HG02981 (cell line): ENCODE data around the gene ZNF626.
"Not testable (repeated sequence)": the region's sequence is repeated elsewhere in the genome, so short reads cannot be mapped to it uniquely, and the experiment has no call there.

ENCODE experiments used
- ATAC-seq: cut with Tn5 transposase; IDR thresholded peaks from one replicate; pipeline ENCODE4 v1.9.1; 2021; ENCODE audit warnings: mild to moderate bottlenecking, moderate library complexity; ENCODE audit not compliant: unreplicated experiment

ZNF626 gene

GRCh38 chr19:20661150-20661819 is at the start of gene ZNF626:
Gene ZNF626, minus strand, starts transcription at chr19:20661571. Its CDS starts 125 bp downstream, at chr19:20661446.
- ATAC-seq = peak; percentile 84

GRCh38 chr19:20669263-20669662 is 7.9 kb upstream of the ZNF626 start:
- ATAC-seq = no peak

GRCh38 chr19:20667281-20667680 is 5.9 kb upstream of the ZNF626 start:
- ATAC-seq = no peak

GRCh38 chr19:20664901-20665781 is 3.8 kb upstream of the ZNF626 start:
- ATAC-seq = no peak

- not testable (repeated sequence) for ATAC-seq
Measured at GRCh38 chr19:20664475-20664874, 3.1 kb upstream of the ZNF626 start.

- ATAC-seq = no peak
Measured at GRCh38 chr19:20662421-20663105, 1.2 kb upstream of the ZNF626 start.

GRCh38 chr19:20660473-20661140 is 764 bp downstream of the ZNF626 start:
- no peak for ATAC-seq

- no peak for ATAC-seq
Measured at GRCh38 chr19:20640545-20640944, 20.8 kb downstream of the ZNF626 start.

GRCh38 chr19:20640023-20640422 is 21.3 kb downstream of the ZNF626 start:
- ATAC-seq = no peak

GRCh38 chr19:20624560-20624959 is 36.8 kb downstream of the ZNF626 start:
- not testable (repeated sequence) for ATAC-seq

GRCh38 chr19:20616071-20616470 is 45.3 kb downstream of the ZNF626 start:
- ATAC-seq = no peak

GRCh38 chr19:20614971-20615370 is 46.4 kb downstream of the ZNF626 start:
- not testable (repeated sequence) for ATAC-seq

GRCh38 chr19:20612711-20613316 is 48.6 kb downstream of the ZNF626 start:
- no peak for ATAC-seq

GRCh38 chr19:20611866-20612265 is 49.5 kb downstream of the ZNF626 start:
- ATAC-seq = no peak

- ATAC-seq = no peak
Measured at GRCh38 chr19:20607943-20608342, 53.4 kb downstream of the ZNF626 start.
